Hindlimb muscle (tissue), 1 donor: Measurements from ENCODE around the gene SECTM1. TPM values are rescaled to one million over a fixed set of nuclear protein-coding genes. Genes with fewer than 3 reads are reported as not detected.
"Not testable (repeated sequence)": the region's sequence is repeated elsewhere in the genome, so short reads cannot be mapped to it uniquely, and the experiment has no call there.

Experiments
- DNase-seq: peaks from one replicate; pipeline ENCODE4 v3.0.0-alpha.2; 2013
- polyA plus RNA-seq: library from polyadenylated mRNA; unstranded; fragments of 120-200 nt; gene quantifications from one replicate; pipeline ENCODE4 v1.2.1, GENCODE V29; 2013; ENCODE audit not compliant: insufficient read length

The SECTM1 gene
- 5.5 TPM for polyA plus RNA-seq

DNA sequence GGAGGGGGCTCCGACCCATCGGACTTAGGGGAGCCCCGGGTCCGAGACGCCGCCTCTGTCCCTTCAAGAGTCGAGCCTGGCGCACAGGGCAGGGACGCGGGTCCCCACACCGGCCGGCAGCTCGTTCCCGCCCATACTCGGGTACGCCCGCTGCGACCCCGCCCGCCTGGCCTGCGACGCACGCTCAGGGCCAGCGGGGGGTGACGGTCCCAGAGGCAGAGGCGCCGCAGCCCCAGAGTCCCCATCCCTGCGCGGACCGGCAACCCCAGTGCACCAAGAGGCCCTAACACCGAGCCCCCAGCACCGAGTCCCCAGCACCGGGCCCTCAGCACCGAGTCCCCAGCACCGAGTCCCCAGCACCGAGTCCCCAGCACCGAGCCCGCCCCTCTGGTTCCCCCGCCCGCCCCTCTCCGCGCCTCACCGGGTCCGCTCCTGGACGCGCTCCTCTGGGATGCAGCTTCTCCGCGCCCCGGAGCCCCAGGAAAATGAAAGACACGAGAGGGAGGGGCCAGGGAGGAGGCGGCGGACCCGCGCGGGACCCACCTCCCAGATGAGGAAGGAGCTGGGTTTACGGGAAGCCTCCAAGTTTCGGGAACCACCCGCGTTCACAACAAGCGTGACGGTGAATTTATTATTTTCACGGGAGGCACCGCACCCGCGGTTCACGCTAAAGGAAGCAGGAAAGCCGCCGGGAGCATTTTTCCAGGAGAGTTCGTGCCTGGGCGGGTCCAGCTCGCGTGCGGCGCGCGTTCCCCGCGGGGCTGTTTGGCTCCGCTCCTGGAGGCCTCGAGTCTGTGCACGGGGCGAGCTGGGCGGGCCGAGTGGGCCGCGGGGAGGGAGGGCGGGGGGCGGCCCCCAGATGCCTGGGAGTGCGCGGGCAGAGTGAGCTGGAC is at the start of gene SECTM1:
SECTM1 (minus strand) TSS at position 488 of the 893 bp plus-strand sequence. CDS start 6,526 bp downstream, outside the sequence.
- DNase-seq, result peak; percentile 85

DNA sequence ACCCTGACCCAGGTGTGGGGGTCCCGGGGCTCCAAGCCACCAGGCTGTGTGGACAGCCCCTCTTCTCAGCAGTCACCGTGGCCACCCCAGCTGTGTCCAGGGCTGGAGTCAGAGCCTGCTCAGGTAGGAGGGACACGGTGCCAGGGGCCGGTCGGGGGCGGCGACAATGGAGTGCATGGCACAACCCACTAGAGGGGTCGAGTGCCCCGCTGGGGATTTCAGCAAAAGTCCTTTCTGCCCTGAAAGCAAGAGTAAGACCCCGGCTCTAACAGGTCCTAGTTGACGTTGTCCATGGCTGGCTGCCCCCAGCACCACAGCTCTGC is 49.3 kb upstream of the SECTM1 start:
- DNase-seq, result no peak

DNA sequence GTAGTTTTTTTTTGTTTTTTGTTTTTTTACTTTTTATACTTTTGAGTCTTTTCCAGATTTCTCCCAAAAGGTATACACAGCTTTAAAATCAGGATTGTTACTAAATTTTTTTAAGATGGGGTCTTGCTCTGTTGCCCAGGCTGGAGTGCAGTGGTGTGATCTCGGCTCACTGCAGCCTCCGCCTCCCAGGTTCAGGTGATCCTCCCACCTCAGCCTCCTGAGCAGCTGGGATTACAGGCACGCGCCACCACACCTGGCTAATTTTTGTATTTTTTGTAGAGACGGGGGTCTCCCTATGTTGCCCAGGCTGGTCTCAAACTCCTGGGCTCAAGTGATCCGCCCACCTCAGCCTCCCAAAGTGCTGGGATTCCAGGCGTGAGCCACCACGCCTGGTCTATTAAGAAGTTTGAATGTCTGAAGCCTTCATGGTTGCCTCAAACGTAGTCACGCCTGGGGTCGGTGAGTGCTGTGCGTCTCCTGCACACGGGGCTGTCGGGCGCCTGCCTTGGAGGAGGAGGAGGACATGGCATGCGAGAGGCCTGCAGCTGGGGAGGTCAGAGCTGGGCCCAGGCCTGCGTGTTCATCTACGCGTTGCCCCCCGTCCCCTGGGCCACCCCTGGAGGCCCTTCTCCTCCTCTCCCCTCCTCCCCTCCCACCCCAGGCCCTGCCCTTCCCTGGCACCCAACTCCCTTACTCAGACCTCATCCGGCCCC is 48.8 kb upstream of the SECTM1 start:
- not testable (repeated sequence) for DNase-seq

DNA sequence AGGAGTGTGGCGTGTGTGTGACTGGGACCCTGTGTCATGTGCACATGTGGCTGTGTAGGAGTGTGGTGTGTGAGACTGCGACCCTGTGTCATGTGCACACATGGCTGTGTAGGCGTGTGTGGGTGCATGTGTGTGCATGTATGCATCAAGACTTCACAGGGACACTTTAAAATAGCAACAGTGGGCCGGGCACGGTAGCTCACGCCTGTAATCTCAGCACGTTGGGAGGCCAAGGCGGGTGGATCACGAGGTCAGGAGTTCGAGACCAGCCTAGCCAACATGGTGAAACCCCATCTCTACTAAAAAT is 48.1 kb upstream of the SECTM1 start:
- DNase-seq, result not testable (repeated sequence)

DNA sequence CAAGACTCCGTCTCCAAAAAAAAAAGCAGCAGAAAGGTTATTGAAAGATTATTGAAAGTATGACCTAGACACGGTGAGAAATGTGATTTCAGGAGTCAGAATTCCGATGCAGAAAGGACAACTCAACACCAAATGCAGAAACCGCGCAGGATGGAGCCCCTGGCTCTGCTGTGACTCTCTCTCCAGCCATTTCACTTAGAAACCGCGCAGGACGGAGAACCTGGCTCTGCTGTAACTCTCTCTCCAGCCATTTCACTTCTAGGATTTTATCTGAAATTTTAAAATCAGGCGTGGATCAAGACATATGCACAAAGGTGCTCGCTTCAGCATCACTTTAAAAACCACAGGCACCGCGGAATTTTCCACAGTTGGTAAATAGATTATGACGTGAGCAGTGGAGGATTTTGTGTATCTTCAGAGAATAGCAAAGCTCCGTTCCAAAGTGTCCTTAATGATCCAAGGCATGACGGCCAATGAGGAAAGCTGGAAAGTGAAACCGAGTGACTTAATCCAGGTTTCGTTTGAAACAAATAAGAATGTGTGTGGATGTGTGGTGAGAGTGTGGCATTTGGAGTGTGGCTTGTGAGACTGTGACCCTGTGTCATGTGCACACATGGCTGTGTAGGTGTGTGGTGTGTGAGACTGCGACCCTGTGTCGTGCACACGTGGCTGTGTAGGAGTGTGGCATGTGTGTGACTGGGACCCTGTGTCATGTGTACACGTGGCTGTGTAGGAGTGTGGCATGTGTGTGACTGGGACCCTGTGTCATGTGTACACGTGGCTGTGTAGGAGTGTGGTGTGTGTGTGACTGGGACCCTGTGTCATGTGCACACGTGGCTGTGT is 47.5 kb upstream of the SECTM1 start:
- peak; percentile 83 for DNase-seq

DNA sequence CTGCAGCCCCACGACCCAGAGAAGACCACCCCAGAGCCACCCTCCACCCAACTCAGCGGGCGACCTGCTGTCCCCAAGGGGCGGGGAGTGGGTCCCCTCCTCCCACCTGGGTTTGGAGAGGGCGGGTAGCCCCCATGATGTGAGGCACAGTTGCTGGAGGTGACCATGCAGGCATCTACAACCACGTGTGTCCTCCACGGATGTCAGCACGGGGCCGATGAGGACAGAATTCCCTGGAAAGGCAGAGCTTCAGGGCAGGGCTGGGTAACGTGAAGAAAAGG is 45.1 kb upstream of the SECTM1 start:
- no peak for DNase-seq

DNA sequence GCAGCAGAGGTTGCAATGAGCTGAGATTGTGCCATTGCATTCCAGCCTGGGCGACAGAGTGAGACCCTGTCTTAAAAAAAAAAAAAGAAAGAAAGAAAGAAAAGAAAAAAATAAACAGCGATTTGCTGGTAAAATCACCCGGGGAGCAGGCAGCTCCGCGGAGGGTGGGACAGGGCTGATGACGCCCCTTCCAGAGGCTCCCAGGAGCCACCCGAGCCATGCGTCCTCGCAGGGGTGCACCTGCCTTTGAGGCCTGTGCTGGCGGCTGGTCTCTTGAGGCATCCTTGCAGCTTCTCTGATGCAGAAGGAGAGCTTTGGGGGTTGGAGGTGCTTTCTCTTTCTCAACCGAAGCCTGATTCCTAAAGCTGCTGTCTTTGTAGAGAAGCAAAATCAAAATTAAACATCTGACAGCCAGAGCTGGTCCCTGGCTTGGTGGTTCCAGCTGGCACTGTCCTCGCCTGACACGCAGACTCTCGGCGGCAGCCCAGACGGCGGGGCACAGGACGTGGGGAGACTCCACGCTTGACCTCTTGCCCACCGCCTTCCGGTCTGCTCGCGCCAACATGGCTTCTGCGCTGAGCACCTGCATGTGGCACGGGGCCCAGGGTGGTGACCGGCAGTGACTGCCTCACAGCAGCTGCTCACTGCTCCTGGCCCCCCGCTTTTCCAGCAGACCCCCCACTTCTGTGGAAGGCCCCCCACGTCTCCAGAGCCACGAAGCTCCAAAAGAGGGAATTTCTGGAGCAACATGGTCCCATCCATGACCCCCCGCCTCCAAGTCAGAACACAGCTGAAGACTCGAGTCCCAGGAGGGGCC is 44.6 kb upstream of the SECTM1 start:
- DNase-seq, result no peak

DNA sequence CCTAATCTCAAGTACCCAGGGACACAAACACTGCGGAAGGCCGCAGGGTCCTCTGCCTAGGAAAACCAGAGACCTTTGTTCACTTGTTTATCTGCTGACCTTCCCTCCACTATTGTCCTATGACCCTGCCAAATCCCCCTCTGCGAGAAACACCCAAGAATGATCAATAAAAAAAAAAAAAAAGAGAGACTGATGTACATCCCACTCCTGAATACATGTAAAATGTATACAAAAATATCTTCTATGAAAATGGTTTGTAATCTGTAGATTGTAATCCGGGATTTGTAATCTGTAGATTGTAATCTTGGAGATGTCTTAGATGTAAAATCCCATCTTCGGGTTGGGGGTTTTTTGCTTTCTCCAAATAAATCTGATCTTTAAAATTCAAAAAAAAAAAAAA is 43.7 kb upstream of the SECTM1 start:
- DNase-seq, result not testable (repeated sequence)

DNA sequence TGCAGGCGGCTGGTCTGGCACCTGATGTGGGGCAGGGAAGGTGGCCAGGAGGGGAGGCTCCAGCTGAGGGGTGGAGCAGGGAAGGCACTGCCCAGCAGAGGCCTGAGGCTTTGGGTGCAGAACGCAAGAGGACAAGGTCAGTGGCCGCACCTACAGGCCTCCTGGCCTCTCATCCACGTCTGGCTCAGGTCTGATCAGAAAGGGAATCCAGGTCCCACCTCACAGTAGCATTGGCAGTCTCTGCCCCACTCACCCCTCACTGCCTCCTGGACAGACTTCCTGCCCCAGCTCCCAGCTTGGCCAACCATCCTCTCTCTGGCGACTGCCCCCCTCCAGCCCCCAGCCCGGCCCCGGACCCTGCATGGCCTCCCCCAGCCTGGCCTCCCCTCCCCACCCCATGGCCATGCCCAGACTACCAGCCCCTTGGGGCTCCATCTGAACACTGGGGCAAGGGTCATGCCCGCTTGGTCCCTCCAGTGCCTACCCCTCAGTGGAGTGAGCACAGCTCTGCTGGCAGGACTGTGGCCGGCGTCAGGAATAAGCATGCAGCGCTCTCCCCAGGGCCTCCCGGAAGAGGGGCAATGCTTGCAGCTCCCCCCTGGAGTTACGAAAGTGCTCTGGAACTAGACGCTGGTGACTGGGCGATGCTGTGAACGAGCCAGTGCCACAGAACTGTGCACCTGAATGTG is 42.6 kb upstream of the SECTM1 start:
- no peak for DNase-seq

DNA sequence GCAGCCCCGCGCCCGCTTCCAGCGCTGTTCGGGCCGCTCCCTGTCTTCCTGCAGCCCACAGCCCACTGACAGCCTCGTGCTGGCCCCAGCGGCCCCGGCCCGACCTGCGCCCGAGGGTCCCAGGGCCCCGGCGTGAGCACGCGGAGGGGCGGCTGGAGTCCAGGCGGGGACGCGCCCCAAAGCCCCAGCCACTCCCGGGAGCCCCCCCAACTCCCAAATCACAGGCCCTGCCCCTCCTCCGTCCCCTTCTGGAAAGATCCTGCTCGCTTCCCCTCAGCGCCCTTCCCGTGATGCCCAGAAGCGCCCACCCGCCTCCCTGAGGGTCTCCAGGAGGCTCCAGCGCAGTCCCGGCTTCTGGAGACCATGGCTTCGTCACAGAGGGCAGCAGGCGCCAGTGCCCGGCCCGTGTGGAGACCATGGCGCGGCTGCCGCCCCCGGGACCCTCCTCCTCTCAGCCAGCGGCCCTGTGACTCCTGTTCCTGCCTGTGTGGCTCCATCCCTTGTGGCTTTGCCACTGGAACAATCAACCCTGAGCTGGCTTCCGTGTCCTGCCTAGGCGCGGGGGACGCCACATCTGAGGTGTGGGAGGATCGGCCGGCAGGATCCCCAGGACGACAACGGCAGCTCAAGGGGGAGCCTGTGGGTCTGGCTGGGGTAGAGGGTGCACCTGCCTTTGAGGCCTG is 41.9 kb upstream of the SECTM1 start:
- no peak for DNase-seq

DNA sequence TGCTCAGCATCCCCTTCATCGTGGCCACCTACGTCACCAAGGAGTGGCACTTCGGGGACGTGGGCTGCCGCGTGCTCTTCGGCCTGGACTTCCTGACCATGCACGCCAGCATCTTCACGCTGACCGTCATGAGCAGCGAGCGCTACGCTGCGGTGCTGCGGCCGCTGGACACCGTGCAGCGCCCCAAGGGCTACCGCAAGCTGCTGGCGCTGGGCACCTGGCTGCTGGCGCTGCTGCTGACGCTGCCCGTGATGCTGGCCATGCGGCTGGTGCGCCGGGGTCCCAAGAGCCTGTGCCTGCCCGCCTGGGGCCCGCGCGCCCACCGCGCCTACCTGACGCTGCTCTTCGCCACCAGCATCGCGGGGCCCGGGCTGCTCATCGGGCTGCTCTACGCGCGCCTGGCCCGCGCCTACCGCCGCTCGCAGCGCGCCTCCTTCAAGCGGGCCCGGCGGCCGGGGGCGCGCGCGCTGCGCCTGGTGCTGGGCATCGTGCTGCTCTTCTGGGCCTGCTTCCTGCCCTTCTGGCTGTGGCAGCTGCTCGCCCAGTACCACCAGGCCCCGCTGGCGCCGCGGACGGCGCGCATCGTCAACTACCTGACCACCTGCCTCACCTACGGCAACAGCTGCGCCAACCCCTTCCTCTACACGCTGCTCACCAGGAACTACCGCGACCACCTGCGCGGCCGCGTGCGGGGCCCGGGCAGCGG is 41.2 kb upstream of the SECTM1 start:
- no peak for DNase-seq

DNA sequence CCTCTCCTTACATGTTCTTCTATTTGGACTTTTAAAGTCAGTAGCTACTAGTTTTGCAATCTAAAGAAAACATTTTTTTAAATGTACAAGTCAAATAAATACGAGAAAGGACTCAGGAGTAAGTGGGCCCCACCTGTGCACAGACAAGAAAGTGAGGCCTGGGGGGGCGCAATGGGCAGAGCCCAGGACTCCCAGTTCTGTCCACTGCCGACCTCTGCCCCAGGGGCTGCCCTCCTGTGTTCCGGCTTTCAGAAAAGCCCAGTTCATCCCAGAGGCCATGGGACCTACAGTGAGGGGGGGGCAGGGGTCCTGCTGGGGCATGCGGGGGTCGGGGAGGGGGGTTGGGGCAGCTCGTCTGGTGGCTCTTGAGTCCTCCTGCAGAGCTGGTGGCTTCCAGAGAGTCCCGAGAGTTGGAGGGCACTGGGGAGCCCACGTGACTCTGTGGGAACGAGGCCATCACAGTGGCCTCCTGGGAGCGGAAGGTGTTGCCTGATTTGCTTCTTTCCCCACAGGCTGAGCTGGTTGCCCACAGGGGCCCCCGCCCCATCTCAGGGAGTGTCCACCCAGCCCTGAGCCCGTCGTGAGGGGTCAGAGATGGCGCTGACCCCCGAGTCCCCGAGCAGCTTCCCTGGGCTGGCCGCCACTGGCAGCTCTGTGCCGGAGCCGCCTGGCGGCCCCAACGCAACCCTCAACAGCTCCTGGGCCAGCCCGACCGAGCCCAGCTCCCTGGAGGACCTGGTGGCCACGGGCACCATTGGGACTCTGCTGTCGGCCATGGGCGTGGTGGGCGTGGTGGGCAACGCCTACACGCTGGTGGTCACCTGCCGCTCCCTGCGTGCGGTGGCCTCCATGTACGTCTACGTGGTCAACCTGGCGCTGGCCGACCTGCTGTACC is 40.4 kb upstream of the SECTM1 start:
- DNase-seq, result no peak

DNA sequence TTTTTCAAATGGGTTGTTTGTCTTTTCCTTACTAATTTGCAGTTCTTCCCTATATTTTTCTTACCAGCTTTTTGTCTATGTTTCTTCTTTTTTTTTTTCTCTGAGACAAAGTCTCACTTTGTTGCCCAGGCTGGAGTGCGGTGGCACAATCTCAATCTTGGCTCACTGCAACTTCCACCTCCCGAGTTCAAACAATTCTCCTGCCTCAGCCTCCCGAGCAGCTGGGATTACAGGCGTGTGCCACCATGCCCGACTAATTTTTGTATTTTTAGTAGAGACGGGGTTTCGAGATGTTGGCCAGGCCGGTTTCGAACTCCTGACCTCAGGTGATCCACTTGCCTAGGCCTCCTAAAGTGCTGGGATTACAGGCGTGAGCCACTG is 39.5 kb upstream of the SECTM1 start:
- not testable (repeated sequence) for DNase-seq

DNA sequence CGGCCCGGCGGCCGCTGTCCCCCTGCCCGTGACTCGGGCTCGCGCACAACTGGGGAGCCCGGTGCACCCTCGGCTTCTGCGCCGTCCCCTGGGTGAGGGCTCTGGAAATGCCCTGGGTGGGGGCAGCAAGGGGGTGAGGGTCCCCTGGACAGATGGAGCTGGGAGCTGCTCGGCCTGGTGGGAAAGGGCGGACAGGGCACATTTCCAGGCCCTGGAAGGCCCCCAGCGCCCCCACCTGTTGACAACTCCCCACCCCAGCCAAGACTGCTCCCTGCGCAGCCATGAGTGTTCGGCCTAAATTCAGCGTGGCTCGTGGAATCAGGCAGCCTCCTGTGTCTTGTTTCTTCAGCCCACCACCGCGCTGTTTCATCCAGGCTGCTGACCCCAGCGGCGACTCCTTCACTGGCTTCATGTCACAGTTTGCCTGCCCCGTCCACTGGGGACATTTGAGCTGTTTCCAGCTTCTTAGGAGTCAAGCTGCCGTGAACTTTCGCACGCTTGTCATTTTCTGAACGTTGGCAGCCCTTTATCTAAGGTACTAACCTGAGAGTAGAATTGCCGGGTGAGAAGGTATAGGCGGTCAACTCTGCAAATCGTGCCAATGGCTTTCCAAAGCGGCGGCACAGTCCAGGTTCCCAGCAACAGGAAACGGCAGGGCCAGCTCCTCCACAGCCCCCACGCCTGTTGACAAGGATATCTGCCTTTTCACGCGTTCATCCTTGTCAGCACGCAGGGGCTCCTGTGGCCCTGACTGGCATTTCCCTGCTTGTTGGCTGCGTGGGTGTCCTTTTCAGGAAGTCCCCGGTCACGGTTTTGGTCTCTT is 38.9 kb upstream of the SECTM1 start:
- no peak for DNase-seq

DNA sequence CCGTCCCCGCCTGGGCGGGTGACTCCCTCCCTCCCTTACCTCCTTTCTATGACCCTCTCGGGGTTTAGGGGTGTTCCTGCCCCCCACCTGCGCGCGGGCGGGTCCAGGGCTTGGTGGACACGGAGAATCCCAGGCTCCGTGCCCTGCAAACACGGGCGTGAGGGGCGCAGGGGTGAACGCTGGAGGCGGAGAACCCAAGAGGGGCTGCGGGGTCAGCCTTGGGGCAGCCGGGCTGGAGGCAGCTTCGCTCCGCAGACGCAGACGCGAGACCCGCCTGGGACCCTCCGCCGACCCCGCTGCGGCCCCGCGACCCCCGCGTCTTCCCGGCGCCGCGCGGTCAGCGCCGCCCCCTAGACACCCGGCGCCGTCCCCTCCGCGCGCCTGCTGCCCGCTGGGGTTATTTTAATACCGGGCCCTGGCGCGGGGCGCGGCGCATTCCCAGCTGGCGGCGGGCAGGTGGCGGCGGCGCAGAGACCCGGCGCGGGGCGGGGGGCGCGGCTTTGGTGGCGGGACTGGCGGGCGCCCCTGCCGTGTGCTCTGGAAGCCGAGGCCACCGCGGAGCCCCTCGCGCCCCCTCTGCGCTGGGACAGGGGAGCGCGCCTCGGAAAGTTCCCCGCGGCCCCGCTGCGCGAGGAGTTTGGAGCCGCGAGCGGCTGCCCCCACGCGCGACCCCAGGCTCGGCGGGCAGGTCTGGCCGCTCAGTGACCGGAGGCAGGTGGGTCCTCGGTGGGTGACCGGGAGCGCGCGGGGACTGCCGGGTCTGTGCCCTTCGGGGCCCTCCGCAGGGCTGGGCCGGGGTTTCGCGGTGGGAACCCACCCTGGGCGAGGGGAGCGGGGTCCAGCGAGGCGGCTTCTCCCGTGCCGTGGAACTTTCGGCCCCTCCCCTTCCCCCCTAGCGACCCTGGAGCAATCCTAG is 38.0 kb upstream of the SECTM1 start, which contains the start of gene UTS2R:
UTS2R (plus strand) TSS at position 433 of the 916 bp plus-strand sequence. CDS start 2,560 bp downstream, outside the sequence.
- DNase-seq, result no peak

DNA sequence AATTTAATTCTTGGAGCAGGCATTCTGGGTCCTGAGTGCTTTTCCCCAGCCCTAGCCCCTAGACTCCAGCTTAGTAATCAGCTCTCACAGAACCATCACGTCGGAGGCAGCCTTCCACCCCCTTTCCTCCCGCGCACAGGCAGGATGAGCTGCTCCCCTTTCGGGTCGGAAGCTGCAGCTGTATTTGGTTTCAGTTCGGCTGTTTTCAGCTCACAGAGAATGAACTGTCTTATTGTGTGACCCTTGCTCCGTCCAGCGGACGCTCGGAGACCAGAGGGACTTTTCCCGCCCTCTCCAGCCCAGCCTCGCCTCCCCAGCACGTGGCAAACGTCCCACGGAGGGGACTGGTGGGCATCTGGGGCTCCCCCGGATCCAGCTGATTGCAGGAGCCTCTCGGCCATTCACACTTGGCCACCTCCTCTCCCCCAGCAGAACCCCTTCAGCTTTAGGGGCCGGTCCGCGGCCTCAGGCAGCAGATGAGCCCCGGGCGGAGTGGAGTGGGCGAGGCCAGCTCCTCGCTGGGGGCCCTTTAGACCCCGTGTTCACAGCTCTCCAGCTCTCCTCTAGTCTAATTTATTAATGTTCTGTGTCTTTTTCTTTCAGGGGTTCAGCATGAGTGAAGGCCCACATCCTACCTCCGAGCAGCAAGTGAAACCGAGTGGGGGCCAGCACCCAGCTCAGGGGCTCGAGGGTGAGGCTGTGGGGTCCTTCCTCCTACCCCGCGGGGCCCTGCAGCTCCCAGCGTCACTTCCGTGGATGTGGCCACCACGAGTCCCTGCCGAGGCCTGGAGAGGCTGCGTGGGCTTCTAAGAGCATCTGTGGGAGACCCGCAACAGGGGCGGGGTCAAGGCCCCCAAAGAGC is 37.1 kb upstream of the SECTM1 start:
- no peak for DNase-seq
